AG04450 (cell line): ENCODE measurements around the gene TUBGCP3. TPM values are rescaled to one million over a fixed set of nuclear protein-coding genes. Genes with fewer than 3 reads are reported as not detected.

Source experiments
- CTCF ChIA-PET: fragments of 300-600, 350-600 bp; formaldehyde crosslinking; extraction: SDS; loops from one replicate; lab custom pipeline; 2022; ENCODE audit warnings: antibody characterized with exemption, inconsistent platforms; lab: Charles Lee
- POLR2A ChIA-PET: fragments of 350-600 bp; formaldehyde crosslinking; extraction: SDS; loops from one replicate; lab custom pipeline; 2021; ENCODE audit warnings: antibody characterized with exemption, inconsistent platforms; lab: Yijun Ruan, JAX
- DNase-seq: peaks from one replicate; pipeline ENCODE4 v3.0.0-alpha.2; 2011; ENCODE audit warnings: low read depth, low spot score
- H3K27ac ChIP-seq: one replicate; pipeline ENCODE4 v1.5.1; 2012; ENCODE audit warnings: low read depth, low read length, control low read depth
- H3K27me3 ChIP-seq: one replicate; pipeline ENCODE4 v1.6.0; 2012; ENCODE audit warnings: low read length; ENCODE audit not compliant: control insufficient read depth, insufficient read depth
- H3K4me3 ChIP-seq: 2 replicates; pipeline ENCODE4 v1.5.1; 2011; ENCODE audit warnings: mild to moderate bottlenecking, low read depth, low read length, control low read depth
- H3K9me3 ChIP-seq: 2 replicates; pipeline ENCODE4 v1.5.1; 2012; ENCODE audit warnings: low read length; ENCODE audit not compliant: control insufficient read depth, insufficient read depth
- polyA plus RNA-seq: library from polyadenylated mRNA; depleted of rRNA; stranded (reverse); fragments of >200 nt; gene quantifications from 2 replicates; pipeline ENCODE4 v1.2.3, GENCODE V29; 2011
- TF ChIP-seq, protein P1 (sequence below): IDR thresholded peaks from 2 replicates; pipeline ENCODE4 v1.5.1; 2011; ENCODE audit warnings: low read depth, low read length, control low read depth, inconsistent platforms

Gene TUBGCP3
- polyA plus RNA-seq, 1 experiment = 11.3 TPM

DNA sequence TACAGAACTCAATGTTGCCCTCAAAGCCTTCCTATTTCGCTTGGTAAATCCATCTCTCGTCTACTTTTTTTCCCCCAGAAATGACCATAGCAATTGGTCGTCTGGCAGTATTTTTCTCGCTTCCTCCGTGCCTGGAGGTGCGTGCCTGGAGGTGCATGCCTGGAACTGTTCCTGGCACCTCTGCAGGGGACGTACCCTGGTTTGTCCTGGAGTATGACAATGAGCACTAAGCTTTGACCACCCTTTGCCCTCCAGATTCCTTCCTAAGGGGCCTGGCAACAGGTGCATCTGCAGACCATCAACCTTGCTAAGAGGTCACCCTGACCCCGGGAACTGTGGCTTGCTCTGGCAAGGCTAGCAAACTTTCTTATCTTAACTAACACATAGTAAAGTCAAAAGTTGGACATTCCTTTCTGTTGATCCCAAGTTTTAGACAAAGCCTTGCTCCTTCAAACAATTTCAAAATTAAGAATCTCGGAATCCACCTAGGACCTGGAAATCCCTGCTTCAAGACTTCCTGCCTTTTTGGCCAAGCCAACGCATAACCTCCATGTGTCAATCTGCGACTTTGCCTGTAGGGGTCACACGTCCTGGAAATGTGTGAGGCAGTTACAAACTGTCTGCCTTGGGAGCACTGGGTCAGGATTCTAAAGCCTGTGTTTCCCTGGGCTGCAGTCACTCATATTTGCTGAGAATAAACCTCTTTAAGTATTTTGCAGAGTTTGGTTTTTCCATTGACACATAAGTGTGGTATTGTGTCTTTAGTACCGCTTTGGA lies 28.8 kb upstream of the TUBGCP3 start:
- Histone ChIP-seq H3K27me3 (peaks cover 28% of the 10 kb centered on the region), H3K9me3 (no peaks in the 10 kb centered on the region; the same call in 1 of the 2 replicates), H3K4me3 (no peak overlapping the region), H3K27ac (no peak overlapping the region)
- TF ChIP-seq, protein P1, sequence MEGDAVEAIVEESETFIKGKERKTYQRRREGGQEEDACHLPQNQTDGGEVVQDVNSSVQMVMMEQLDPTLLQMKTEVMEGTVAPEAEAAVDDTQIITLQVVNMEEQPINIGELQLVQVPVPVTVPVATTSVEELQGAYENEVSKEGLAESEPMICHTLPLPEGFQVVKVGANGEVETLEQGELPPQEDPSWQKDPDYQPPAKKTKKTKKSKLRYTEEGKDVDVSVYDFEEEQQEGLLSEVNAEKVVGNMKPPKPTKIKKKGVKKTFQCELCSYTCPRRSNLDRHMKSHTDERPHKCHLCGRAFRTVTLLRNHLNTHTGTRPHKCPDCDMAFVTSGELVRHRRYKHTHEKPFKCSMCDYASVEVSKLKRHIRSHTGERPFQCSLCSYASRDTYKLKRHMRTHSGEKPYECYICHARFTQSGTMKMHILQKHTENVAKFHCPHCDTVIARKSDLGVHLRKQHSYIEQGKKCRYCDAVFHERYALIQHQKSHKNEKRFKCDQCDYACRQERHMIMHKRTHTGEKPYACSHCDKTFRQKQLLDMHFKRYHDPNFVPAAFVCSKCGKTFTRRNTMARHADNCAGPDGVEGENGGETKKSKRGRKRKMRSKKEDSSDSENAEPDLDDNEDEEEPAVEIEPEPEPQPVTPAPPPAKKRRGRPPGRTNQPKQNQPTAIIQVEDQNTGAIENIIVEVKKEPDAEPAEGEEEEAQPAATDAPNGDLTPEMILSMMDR = peak; percentile 71
- DNase-seq = no peak
- POLR2A ChIA-PET = no interaction called here
- CTCF ChIA-PET = interaction anchor here (0.9 to 2.3 kb wide), 6 partner anchors 10 to 258 kb away, joined by 3 to 24 read pairs (median 6); no protein-coding TSS in a partner anchor

DNA sequence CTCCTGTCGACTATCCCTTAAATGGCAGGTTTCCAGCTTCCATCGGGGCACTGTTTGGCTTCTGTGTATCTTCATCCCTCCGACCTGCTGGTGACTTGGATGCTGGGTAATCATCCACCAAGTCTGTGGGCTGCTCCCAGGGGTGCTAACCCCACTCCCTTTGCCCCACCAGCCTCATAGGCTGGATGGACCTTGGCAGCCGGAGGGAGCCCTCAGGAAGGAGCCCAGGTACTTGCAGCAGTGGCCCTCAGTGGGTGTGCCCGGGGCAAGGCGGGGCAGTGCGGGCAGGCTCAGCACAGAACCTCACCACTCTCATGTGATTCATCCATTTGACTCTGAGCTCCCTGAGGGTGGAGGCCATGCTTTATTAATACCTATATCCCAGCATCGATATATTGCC lies 27.4 kb upstream of the TUBGCP3 start:
- Histone ChIP-seq H3K4me3 (no peak overlapping the region), H3K27me3 (peaks cover 29% of the 10 kb centered on the region), H3K27ac (no peak overlapping the region), H3K9me3 (no peaks in the 10 kb centered on the region; the same call in 1 of the 2 replicates)
- DNase-seq = no peak
- TF ChIP-seq, protein P1 = no peak
- ChIA-PET POLR2A (no interaction called here), CTCF (interaction anchor here (1.2 to 2.3 kb wide), 3 partner anchors 8 to 259 kb away, joined by 4 to 24 read pairs (median 9); no protein-coding TSS in a partner anchor)

DNA sequence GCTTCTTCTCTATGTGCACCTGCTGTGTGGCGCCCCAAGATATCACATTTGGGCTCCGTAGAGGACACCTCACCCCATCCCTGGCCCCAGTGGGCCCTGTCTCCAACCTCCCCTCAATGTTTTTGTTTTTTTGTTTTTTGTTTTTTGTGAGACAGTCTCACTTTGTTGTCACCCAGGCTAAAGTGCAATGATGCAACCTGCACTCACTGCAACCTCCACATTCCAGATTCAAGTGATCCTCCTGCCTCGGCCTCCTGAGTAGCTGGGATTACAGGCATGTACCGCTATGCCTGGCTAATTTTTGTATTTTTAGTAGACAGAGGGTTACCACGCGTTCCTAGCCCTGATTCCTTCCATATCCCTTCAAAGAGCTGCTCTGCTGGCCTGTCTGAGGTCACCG lies 26.9 kb upstream of the TUBGCP3 start:
- POLR2A ChIA-PET = no interaction called here
- no peaks in the 10 kb centered on the region; the same call in 1 of the 2 replicates for H3K9me3 ChIP-seq
- TF ChIP-seq, protein P1 = no peak
- H3K27ac ChIP-seq = no peak overlapping the region
- peaks cover 29% of the 10 kb centered on the region for H3K27me3 ChIP-seq
- no peak for DNase-seq
- CTCF ChIA-PET = interaction anchor here (2.1 to 2.3 kb wide), 2 partner anchors 8 to 260 kb away, joined by 9 to 24 read pairs; no protein-coding TSS in a partner anchor
- H3K4me3 ChIP-seq = no peak overlapping the region

DNA sequence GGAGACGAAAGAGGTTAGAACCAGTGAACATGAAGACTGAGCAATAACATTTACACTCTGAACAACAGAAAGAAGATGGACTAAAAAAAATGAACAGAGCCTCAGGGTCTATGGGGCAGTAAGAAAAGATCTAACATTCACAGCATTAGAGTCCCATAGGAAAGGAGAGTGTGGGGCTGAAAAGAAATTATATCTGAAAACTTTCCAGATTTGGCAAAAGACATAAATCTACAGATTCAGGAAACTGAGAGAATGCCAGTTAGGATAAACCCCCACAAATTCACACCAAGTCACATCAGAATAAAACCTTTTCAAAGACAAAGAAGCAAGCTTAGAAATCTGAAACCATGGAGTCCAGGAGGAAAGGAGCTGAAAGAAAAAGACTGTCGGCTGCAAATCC lies 20.3 kb upstream of the TUBGCP3 start:
- Histone ChIP-seq H3K27ac (no peak overlapping the region), H3K27me3 (peaks cover 15% of the 10 kb centered on the region), H3K4me3 (no peak overlapping the region), H3K9me3 (no peaks in the 10 kb centered on the region)
- DNase-seq = no peak
- TF ChIP-seq, protein P1 = no peak
- ChIA-PET CTCF (interaction anchor here (1.2 to 3.8 kb wide), 6 partner anchors 7 to 1133 kb away, joined by 4 to 35 read pairs (median 17); partner anchors contain the start of gene TUBGCP3), POLR2A (no interaction called here)
